Tibial nerve (tissue), 4 donors: ENCODE measurements around the gene CADPS2. TPM values are rescaled to one million over a fixed set of nuclear protein-coding genes. Genes with fewer than 3 reads are reported as not detected.

Source experiments
- DNase-seq, 2 donors: peaks; one replicate each; pipeline ENCODE4 v3.0.0-alpha.2; 2019; ENCODE audit warnings: low spot score in 2 of 2
- H3K27ac ChIP-seq, 4 donors: fragments of 200-600 bp; sonication (generic) in 3 of 4; one replicate each; pipeline ENCODE4 v1.5.1; 2017 to 2019; ENCODE audit warnings: mild to moderate bottlenecking in 1 of 4
- H3K27me3 ChIP-seq, 2 donors: fragments of 200-600 bp; sonication (generic) in 1 of 2; one replicate each; pipeline versions ENCODE4 v1.5.1 to v1.6.0; 2017 to 2019
- H3K36me3 ChIP-seq, 3 donors: fragments of 200-600 bp; sonication (generic); one replicate each; pipeline ENCODE4 v1.5.1; 2018 to 2019
- H3K4me1 ChIP-seq, 4 donors: fragments of 200-600 bp; sonication (generic) in 3 of 4; one replicate each; pipeline ENCODE4 v1.5.1; 2017 to 2019
- H3K4me3 ChIP-seq, 4 donors: fragments of 200-600 bp; sonication (generic) in 3 of 4; one replicate each; pipeline ENCODE4 v1.5.1; 2017 to 2019; ENCODE audit warnings: mild to moderate bottlenecking in 1 of 4, moderate library complexity in 1 of 4
- H3K9me3 ChIP-seq, 4 donors: fragments of 200-600 bp; sonication (generic) in 3 of 4; one replicate each; pipeline ENCODE4 v1.5.1; 2017 to 2019
- CTCF ChIP-seq, 5 experiments: fragments of 200-600 bp in 3 of 5; fragments of 450-650 bp in 2 of 5; sonication (generic) in 3 of 5; IDR thresholded peaks; one replicate each; pipeline ENCODE4 v1.5.1; 2016 to 2019; ENCODE audit warnings: antibody characterized with exemption in 5 of 5, mild to moderate bottlenecking in 3 of 5, moderate library complexity in 2 of 5
- EP300 ChIP-seq, 2 donors: sonication (generic); formaldehyde crosslinking; IDR thresholded peaks; one replicate each; pipeline ENCODE4 v1.6.1; 2017; ENCODE audit warnings: antibody characterized with exemption in 2 of 2, mild to moderate bottlenecking in 1 of 2
- POLR2A ChIP-seq, 2 donors: fragments of 450-650 bp; IDR thresholded peaks; one replicate each; pipeline ENCODE4 v1.6.1; 2017; ENCODE audit warnings: antibody characterized with exemption in 2 of 2, mild to moderate bottlenecking in 2 of 2, moderate library complexity in 2 of 2
- WGBS, 2 donors: methylation state at CpG; one replicate each; pipeline ENCODE4 v1.1.5; 2018; 5-methylcytosine and 5-hydroxymethylcytosine counted together
- total RNA-seq, 4 donors: library from RNA; depleted of rRNA; stranded (reverse); fragments of >200 nt; gene quantifications; one replicate each; pipeline ENCODE4 v1.1.0, GENCODE V29; 2016

CADPS2 gene
- total RNA-seq, 4 donors from 2014 or later: 20.3 to 44.4 (median 27.1) TPM

- Histone ChIP-seq H3K36me3 (no peaks in the 10 kb centered on the region), H3K9me3 (no peaks in the 10 kb centered on the region), H3K4me3 (no peak overlapping the region), H3K27ac (no peak overlapping the region), H3K27me3 (no peaks in the 10 kb centered on the region), H3K4me1 (no peaks in the 10 kb centered on the region)
- TF ChIP-seq POLR2A (IDR thresholded peaks at IDR 0.05): no peak
- TF ChIP-seq CTCF (IDR thresholded peaks at IDR 0.05): no peak
- no peak for TF ChIP-seq EP300 (IDR thresholded peaks at IDR 0.05)
- no peak for DNase-seq
Measured at GRCh38 chr7:122629412-122629953, 256.8 kb downstream of the CADPS2 start.

- DNase-seq: no peak
- TF ChIP-seq CTCF (IDR thresholded peaks at IDR 0.05) (no peak), EP300 (IDR thresholded peaks at IDR 0.05) (no peak), POLR2A (IDR thresholded peaks at IDR 0.05) (no peak)
- WGBS, 2 donors: 89 to 91% methylated on average over 5 of the region's 5 CpGs
Measured at GRCh38 chr7:122628651-122629411, 257.4 kb downstream of the CADPS2 start.

GRCh38 chr7:122626785-122627184 is 259.5 kb downstream of the CADPS2 start:
- 87% methylated on average over 3 of the region's 3 CpGs for WGBS, 2 donors
- Histone ChIP-seq H3K27me3 (no peaks in the 10 kb centered on the region), H3K9me3 (no peaks in the 10 kb centered on the region), H3K36me3 (no peaks in the 10 kb centered on the region), H3K4me1 (no peaks in the 10 kb centered on the region), H3K4me3 (no peak overlapping the region), H3K27ac (no peak overlapping the region)
- no peak for TF ChIP-seq POLR2A (IDR thresholded peaks at IDR 0.05)
- no peak for TF ChIP-seq CTCF (IDR thresholded peaks at IDR 0.05)
- no peak for TF ChIP-seq EP300 (IDR thresholded peaks at IDR 0.05)
- DNase-seq: no peak

More at GRCh38 chr7:122628651-122629411, 257.4 kb downstream of the CADPS2 start:
- Histone ChIP-seq H3K4me1 (no peaks in the 10 kb centered on the region), H3K36me3 (no peaks in the 10 kb centered on the region), H3K9me3 (no peaks in the 10 kb centered on the region), H3K27ac (no peak overlapping the region), H3K27me3 (no peaks in the 10 kb centered on the region), H3K4me3 (no peak overlapping the region)

- no peak overlapping the region for H3K4me3 ChIP-seq
- no peaks in the 10 kb centered on the region for H3K4me1 ChIP-seq
- H3K36me3 ChIP-seq: no peaks in the 10 kb centered on the region
- H3K9me3 ChIP-seq: no peaks in the 10 kb centered on the region
- no peak overlapping the region for H3K27ac ChIP-seq
- H3K27me3 ChIP-seq: no peaks in the 10 kb centered on the region
- no peak for DNase-seq
- no peak for TF ChIP-seq POLR2A (IDR thresholded peaks at IDR 0.05)
- no peak for TF ChIP-seq CTCF (IDR thresholded peaks at IDR 0.05)
- TF ChIP-seq EP300 (IDR thresholded peaks at IDR 0.05): no peak
- 64 to 71% methylated on average over 1 of the region's 1 CpG for WGBS, 2 donors
Measured at GRCh38 chr7:122622682-122623081, 263.6 kb downstream of the CADPS2 start.

- 77% methylated on average over 2 of the region's 2 CpGs for WGBS, 2 donors
Measured at GRCh38 chr7:122619664-122620063, 266.6 kb downstream of the CADPS2 start.

More at GRCh38 chr7:122619664-122620063, 266.6 kb downstream of the CADPS2 start:
- DNase-seq: no peak
- TF ChIP-seq CTCF (IDR thresholded peaks at IDR 0.05) (no peak), POLR2A (IDR thresholded peaks at IDR 0.05) (no peak), EP300 (IDR thresholded peaks at IDR 0.05) (no peak)
- Histone ChIP-seq H3K9me3 (no peaks in the 10 kb centered on the region), H3K4me3 (no peak overlapping the region), H3K36me3 (no peaks in the 10 kb centered on the region), H3K4me1 (no peaks in the 10 kb centered on the region), H3K27ac (no peak overlapping the region), H3K27me3 (no peaks in the 10 kb centered on the region)
